DMS53 (cell line): ENCODE results near the gene ACTG1.

Experiments
- DNase-seq: peaks from one replicate; lab custom pipeline; 2025; lab: John Stamatoyannopoulos, UW

ACTG1 gene

GRCh38 chr17:81464586-81464985, 48.0 kb downstream of the ACTG1 start:
- DNase-seq, result no peak

- no peak for DNase-seq
Measured at GRCh38 chr17:81463506-81463905, 49.1 kb downstream of the ACTG1 start.

DNA sequence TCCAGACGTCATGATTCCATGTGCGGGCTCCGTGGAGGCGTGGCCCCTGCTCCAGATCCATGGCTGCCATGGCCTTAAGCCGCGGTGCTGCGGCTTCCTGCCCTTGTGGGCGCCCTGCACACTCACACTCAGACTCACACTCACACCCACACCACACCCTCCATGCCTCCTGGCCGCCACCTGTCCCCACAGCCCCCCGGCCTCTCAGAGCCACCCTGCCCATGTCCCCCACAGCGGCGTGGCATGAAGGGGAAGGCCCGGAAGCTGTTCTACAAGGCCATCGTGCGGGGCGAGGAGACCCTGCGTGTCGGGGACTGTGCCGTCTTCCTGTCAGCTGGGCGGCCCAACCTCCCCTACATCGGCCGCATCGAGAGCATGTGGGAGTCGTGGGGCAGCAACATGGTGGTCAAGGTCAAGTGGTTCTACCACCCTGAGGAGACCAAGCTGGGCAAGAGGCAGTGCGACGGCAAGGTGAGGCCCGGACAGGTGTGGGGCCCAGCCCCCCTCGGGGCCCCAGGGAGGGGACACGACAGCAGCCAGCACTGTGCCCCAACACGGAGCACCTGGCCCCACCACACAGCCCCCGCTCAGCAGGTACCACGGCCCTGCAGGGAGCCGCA, 50.0 kb downstream of the ACTG1 start:
- no peak for DNase-seq

DNA sequence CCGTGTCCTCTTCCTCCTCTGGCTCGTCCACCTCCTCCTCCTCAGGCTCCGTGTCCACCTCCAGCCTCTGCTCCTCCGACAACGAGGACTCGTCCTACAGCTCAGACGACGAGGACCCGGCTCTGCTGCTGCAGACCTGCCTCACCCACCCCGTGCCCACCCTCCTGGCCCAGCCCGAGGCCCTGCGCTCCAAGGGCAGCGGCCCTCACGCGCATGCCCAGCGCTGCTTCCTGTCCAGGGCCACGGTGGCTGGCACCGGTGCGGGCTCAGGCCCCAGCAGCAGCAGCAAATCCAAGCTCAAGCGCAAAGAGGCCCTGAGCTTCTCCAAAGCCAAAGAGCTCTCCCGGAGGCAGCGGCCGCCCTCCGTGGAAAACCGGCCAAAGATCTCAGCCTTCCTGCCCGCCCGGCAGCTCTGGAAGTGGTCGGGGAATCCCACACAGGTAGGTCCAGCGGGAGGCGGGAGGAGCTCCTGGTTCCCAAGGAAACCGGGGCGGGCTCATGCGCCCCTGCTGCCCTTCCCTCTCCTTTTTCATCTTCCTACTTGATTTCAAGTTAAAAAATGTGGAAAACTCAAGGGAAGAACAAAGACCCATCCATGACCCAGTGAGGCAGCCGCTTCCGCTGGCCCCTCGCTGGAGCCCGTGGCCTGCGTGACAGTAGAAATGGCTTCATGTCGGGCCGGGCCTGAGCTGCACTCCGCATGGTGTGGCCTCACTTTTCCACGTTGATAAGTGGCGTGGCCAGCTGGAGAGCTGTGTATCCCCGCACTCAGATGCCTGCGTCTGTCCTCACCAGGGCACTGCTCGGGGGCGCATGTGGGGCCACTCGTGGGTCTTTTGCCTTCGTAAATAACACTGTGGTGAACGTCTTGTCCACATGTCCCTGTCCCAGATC, 50.7 kb downstream of the ACTG1 start:
- DNase-seq, result no peak

DNA sequence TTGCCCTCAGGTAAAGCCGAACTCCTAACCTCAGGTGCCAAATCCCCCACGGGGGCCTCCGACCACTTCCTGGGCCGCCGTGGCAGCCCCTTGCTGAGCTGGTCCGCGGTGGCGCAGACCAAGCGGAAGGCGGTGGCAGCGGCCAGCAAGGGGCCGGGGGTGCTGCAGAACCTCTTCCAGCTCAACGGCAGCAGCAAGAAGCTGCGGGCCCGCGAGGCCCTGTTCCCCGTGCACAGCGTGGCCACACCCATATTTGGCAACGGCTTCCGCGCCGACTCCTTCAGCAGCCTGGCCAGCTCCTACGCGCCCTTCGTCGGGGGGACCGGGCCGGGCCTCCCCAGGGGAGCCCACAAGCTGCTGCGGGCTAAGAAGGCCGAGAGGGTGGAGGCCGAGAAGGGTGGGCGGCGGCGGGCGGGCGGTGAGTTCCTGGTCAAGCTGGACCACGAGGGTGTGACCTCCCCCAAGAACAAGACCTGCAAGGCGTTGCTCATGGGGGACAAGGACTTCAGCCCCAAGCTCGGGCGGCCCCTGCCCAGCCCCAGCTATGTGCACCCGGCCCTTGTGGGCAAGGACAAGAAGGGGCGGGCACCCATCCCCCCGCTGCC, 51.6 kb downstream of the ACTG1 start:
- DNase-seq, result no peak
